ENCODE measurements around the gene COPS7B. TPM values are rescaled to one million over a fixed set of nuclear protein-coding genes. Genes with fewer than 3 reads are reported as not detected.

COPS7B gene
- polyA plus RNA-seq, 1 donor (not counting 4 experiments of a cell fraction or from before 2014, with no cell fraction given), result 53.3 TPM

- no peaks in the 10 kb centered on the region for H3K36me3 ChIP-seq (ENCODE audit: control insufficient read depth in 2 of 2, extremely low read depth in 1 of 2, insufficient read depth in 2 of 2, low read length in 2 of 2)
- H3K27me3 ChIP-seq (ENCODE audit: control insufficient read depth, extremely low read depth, insufficient read depth, low read length), result peaks cover 11% of the 10 kb centered on the region
- dilution Hi-C loops (cut with MboI; ENCODE audit: extremely low pct_ligation_motif_present, low sequenced_read_pairs), result no loop called here
- no peaks in the 10 kb centered on the region for H3K9me3 ChIP-seq (ENCODE audit: control insufficient read depth, low read depth, low read length)
- no peak overlapping the region for H3K9ac ChIP-seq (ENCODE audit: control insufficient read depth, extremely low read depth, insufficient read depth, low read length)
- no peak for DNase-seq (ENCODE audit: low read depth, low spot score)
- H3K4me3 ChIP-seq (ENCODE audit: control insufficient read depth in 2 of 3, extremely low read depth in 1 of 3, insufficient read depth in 2 of 3, low read depth in 1 of 3, low read length in 3 of 3), result no peak overlapping the region
- no peak overlapping the region for H3K4me2 ChIP-seq (ENCODE audit: control insufficient read depth, extremely low read depth, insufficient read depth, low read depth, low read length)
- FAIRE-seq, result no peak
- H2AFZ ChIP-seq (ENCODE audit: control insufficient read depth, low read length), result no peak overlapping the region
- H3K9me1 ChIP-seq (ENCODE audit: control insufficient read depth, extremely low read depth, insufficient read depth, low read length), result no peaks in the 10 kb centered on the region
- no peaks in the 10 kb centered on the region for H3K79me2 ChIP-seq (ENCODE audit: control insufficient read depth, insufficient read depth, low read length)
- no peak overlapping the region for H3K27ac ChIP-seq (ENCODE audit: control insufficient read depth, insufficient read depth, low read length)
- H3K4me1 ChIP-seq (ENCODE audit: control insufficient read depth, extremely low read depth, insufficient read depth, low read length), result no peaks in the 10 kb centered on the region
- TF ChIP-seq CTCF (optimal IDR thresholded peaks at IDR 0.05 in 1 of 3, IDR thresholded peaks at IDR 0.05 in 1 of 3, conservative IDR thresholded peaks at IDR 0.05 in 1 of 3; ENCODE audit: extremely low read depth in 1 of 3, insufficient read depth in 2 of 3, low read length in 3 of 3) (no peak), EZH2 (IDR thresholded peaks at IDR 0.05; ENCODE audit: low read length) (no peak)
- H4K20me1 ChIP-seq (ENCODE audit: control insufficient read depth, extremely low read depth, insufficient read depth, low read length), result no peaks in the 10 kb centered on the region
Observed at GRCh38 chr2:231853105-231853504, 66.9 kb downstream of the COPS7B start.

GRCh38 chr2:231854616-231855125, 68.4 kb downstream of the COPS7B start:
- H3K9ac ChIP-seq (ENCODE audit: control insufficient read depth, extremely low read depth, insufficient read depth, low read length), result no peak overlapping the region
- peaks cover 11% of the 10 kb centered on the region for H3K27me3 ChIP-seq (ENCODE audit: control insufficient read depth, extremely low read depth, insufficient read depth, low read length)
- no peaks in the 10 kb centered on the region for H3K36me3 ChIP-seq (ENCODE audit: control insufficient read depth in 2 of 2, extremely low read depth in 1 of 2, insufficient read depth in 2 of 2, low read length in 2 of 2)
- DNase-seq (ENCODE audit: low read depth, low spot score) (no peak), FAIRE-seq (no peak)
- no peak overlapping the region for H3K4me2 ChIP-seq (ENCODE audit: control insufficient read depth, extremely low read depth, insufficient read depth, low read depth, low read length)
- no peaks in the 10 kb centered on the region for H4K20me1 ChIP-seq (ENCODE audit: control insufficient read depth, extremely low read depth, insufficient read depth, low read length)
- H3K27ac ChIP-seq (ENCODE audit: control insufficient read depth, insufficient read depth, low read length), result no peak overlapping the region
- TF ChIP-seq EZH2 (IDR thresholded peaks at IDR 0.05; ENCODE audit: low read length) (no peak), CTCF (optimal IDR thresholded peaks at IDR 0.05 in 1 of 3, IDR thresholded peaks at IDR 0.05 in 1 of 3, conservative IDR thresholded peaks at IDR 0.05 in 1 of 3; ENCODE audit: extremely low read depth in 1 of 3, insufficient read depth in 2 of 3, low read length in 3 of 3) (no peak)
- H3K9me3 ChIP-seq (ENCODE audit: control insufficient read depth, low read depth, low read length), result no peaks in the 10 kb centered on the region
- dilution Hi-C loops (cut with MboI; ENCODE audit: extremely low pct_ligation_motif_present, low sequenced_read_pairs), result no loop called here
- H3K4me1 ChIP-seq (ENCODE audit: control insufficient read depth, extremely low read depth, insufficient read depth, low read length), result no peaks in the 10 kb centered on the region
- no peak overlapping the region for H3K4me3 ChIP-seq (ENCODE audit: control insufficient read depth in 2 of 3, extremely low read depth in 1 of 3, insufficient read depth in 2 of 3, low read depth in 1 of 3, low read length in 3 of 3)
- H2AFZ ChIP-seq (ENCODE audit: control insufficient read depth, low read length), result no peak overlapping the region
- no peaks in the 10 kb centered on the region for H3K9me1 ChIP-seq (ENCODE audit: control insufficient read depth, extremely low read depth, insufficient read depth, low read length)
- no peaks in the 10 kb centered on the region for H3K79me2 ChIP-seq (ENCODE audit: control insufficient read depth, insufficient read depth, low read length)

All from keratinocyte (primary cell).